Ascending aorta (tissue), 2 donors: ENCODE results near the gene NBR1. TPM values are rescaled to one million over a fixed set of nuclear protein-coding genes. Genes with fewer than 3 reads are reported as not detected.
"Not testable (repeated sequence)": the region's sequence is repeated elsewhere in the genome, so short reads cannot be mapped to it uniquely, and the experiment has no call there.

ENCODE experiments used
- DNase-seq, 2 donors: peaks; one replicate each; pipeline ENCODE4 v3.0.0-alpha.2; 2019; ENCODE audit warnings: low spot score in 2 of 2
- H3K27ac ChIP-seq, 2 donors: fragments of 200-600 bp; sonication (generic); one replicate each; pipeline ENCODE4 v1.5.1; 2016 to 2017; ENCODE audit warnings: mild to moderate bottlenecking in 1 of 2
- H3K27me3 ChIP-seq: fragments of 200-600 bp; sonication (generic); one replicate; pipeline ENCODE4 v1.5.1; 2017
- H3K36me3 ChIP-seq, 2 donors: fragments of 200-600 bp; sonication (generic); one replicate each; pipeline ENCODE4 v1.5.1; 2016
- H3K4me1 ChIP-seq, 2 donors: fragments of 200-600 bp; sonication (generic); one replicate each; pipeline ENCODE4 v1.5.1; 2016 to 2017; ENCODE audit warnings: mild to moderate bottlenecking in 1 of 2
- H3K4me3 ChIP-seq, 2 donors: fragments of 200-600 bp; sonication (generic); one replicate each; pipeline ENCODE4 v1.5.1; 2016 to 2017; ENCODE audit warnings: mild to moderate bottlenecking in 1 of 2
- H3K9me3 ChIP-seq, 2 donors: fragments of 200-600 bp; sonication (generic); one replicate each; pipeline ENCODE4 v1.5.1; 2016
- intact Hi-C: fragments of 100-400 bp; cut with DNase I; formaldehyde crosslinking; loops from one replicate; pipeline ENCODE4 v1.15.1; 2023
- total RNA-seq: library from RNA; depleted of rRNA; stranded (reverse); fragments of >200 nt; gene quantifications from one replicate; pipeline ENCODE4 v1.1.0, GENCODE V29; 2016
- TF ChIP-seq, protein P1 (sequence below), 3 experiments: fragments of 200-600 bp in 2 of 3; fragments of 450-650 bp in 1 of 3; sonication (generic) in 2 of 3; IDR thresholded peaks; one replicate each; pipeline ENCODE4 v1.5.1; 2016 to 2019; ENCODE audit warnings: antibody characterized with exemption in 3 of 3, mild to moderate bottlenecking in 1 of 3, moderate library complexity in 1 of 3

Gene NBR1
- total RNA-seq, 1 donor from 2014 or later = 45.6 TPM

DNA sequence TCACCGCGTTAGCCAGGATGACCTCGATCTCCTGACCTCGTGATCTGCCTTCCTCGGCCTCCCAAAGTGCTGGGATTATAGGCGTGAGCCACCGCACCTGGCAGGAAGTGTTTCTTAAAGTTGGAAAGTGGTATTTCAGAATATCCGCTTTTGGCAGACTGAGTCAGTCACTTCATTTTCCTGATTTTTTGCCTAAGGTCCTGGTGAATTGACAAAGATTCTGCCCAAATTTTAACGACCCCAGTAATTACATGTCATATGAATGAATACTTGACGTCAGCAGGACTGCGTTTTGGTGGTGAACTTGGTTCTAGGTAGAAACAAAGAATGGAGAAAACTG lies 41.4 kb upstream of the NBR1 start:
- Histone ChIP-seq H3K27me3 (no peaks in the 10 kb centered on the region), H3K4me3 (peak overlapping the region in 1 of 2 donors; percentile 51), H3K36me3 (peaks cover 1 to 4% of the 10 kb centered on the region in 2 donors), H3K4me1 (peaks cover 0 to 19% of the 10 kb centered on the region in 2 donors), H3K9me3 (no peaks in the 10 kb centered on the region), H3K27ac (peak overlapping the region; percentile 54 to 65)
- no peak for DNase-seq
- TF ChIP-seq, protein P1, sequence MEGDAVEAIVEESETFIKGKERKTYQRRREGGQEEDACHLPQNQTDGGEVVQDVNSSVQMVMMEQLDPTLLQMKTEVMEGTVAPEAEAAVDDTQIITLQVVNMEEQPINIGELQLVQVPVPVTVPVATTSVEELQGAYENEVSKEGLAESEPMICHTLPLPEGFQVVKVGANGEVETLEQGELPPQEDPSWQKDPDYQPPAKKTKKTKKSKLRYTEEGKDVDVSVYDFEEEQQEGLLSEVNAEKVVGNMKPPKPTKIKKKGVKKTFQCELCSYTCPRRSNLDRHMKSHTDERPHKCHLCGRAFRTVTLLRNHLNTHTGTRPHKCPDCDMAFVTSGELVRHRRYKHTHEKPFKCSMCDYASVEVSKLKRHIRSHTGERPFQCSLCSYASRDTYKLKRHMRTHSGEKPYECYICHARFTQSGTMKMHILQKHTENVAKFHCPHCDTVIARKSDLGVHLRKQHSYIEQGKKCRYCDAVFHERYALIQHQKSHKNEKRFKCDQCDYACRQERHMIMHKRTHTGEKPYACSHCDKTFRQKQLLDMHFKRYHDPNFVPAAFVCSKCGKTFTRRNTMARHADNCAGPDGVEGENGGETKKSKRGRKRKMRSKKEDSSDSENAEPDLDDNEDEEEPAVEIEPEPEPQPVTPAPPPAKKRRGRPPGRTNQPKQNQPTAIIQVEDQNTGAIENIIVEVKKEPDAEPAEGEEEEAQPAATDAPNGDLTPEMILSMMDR (IDR thresholded peaks at IDR 0.05) = no peak
- intact Hi-C loops = no loop called here

DNA sequence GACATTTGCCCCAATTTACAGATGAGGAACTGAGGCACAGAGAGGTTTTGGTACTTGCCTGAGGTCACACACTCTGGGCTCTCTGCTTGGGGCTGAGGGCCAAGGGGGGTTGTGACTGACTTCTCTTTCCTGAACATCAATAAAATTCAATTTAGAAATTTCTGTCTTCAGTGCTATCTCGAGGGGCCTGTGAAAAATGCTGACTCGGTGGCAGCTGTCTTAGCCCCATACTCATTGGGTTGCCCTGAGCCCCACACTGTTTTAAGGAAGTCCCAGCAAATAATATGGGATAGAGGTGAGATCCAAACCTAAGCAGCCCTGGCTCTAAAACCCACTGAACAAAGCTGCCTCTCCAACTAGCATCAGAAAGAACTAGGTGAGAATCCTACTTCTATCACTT lies 38.9 kb upstream of the NBR1 start:
- Histone ChIP-seq H3K27me3 (no peaks in the 10 kb centered on the region), H3K36me3 (peaks cover 4 to 5% of the 10 kb centered on the region in 2 donors), H3K4me3 (no peak overlapping the region), H3K9me3 (no peaks in the 10 kb centered on the region), H3K27ac (no peak overlapping the region), H3K4me1 (peaks cover 0 to 7% of the 10 kb centered on the region in 2 donors)
- intact Hi-C loops = no loop called here
- TF ChIP-seq, protein P1 (IDR thresholded peaks at IDR 0.05) = no peak
- no peak for DNase-seq

DNA sequence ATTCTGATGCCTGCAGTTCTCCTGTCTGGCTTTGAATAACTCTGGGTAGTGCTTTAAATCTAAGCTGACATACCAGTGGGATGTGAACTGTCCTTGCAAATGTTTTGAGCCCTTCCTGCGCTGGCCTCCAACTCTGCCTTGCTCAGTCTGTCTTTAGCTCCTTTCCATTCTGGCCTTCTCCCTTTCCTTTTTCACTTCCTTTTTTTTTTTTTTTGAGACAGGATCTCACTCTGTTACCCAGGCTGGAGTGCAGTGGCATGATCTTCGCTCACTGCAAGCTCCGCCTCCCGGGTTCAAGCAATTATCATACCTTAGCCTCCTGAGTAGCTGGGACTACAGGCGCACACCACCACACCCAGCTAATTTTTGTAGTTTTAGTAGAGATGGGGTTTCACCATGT lies 37.6 kb upstream of the NBR1 start:
- intact Hi-C loops, H3K27ac ChIP-seq, H3K27me3 ChIP-seq, H3K36me3 ChIP-seq, H3K9me3 ChIP-seq, H3K4me1 ChIP-seq, DNase-seq, H3K4me3 ChIP-seq: not testable (repeated sequence)

DNA sequence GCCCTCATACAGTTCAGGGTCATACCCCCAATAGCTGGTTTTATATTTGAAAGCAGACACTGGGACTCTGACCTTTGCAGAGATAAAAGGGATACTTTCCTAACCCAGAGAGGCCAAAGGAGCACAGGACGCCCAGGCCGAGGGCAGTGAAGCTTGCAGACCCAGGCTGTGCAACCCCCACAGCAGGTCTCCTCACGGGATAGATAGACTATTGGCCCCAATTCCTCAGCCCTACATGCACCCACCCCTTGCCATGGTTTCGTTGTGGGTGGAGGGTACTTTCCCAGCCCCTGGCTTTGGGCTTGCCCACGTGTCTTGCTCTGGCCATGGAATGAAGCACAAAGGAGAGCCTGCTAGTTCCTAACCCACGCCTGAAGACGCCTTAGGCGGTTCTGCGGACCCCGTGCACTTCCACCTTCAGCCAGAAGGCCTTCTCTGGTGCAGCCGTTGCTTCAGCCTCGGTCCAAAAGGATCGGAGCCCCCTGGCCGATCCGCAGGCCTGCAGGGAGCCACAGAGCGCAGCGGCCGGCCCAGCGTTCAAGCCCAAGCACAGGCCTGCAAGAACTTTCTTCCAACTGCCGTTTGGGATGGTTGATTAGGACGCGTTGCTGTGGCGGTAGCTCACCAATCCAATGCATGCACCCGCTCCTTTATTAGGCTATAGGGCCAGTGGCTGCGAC lies 36.1 kb upstream of the NBR1 start:
- Histone ChIP-seq H3K4me3 (no peak overlapping the region), H3K9me3 (no peaks in the 10 kb centered on the region), H3K27ac (no peak overlapping the region), H3K4me1 (no peaks in the 10 kb centered on the region), H3K27me3 (no peaks in the 10 kb centered on the region), H3K36me3 (peaks cover 4 to 5% of the 10 kb centered on the region in 2 donors)
- DNase-seq = no peak
- intact Hi-C loops = no loop called here
- TF ChIP-seq, protein P1 (IDR thresholded peaks at IDR 0.05) = no peak

DNA sequence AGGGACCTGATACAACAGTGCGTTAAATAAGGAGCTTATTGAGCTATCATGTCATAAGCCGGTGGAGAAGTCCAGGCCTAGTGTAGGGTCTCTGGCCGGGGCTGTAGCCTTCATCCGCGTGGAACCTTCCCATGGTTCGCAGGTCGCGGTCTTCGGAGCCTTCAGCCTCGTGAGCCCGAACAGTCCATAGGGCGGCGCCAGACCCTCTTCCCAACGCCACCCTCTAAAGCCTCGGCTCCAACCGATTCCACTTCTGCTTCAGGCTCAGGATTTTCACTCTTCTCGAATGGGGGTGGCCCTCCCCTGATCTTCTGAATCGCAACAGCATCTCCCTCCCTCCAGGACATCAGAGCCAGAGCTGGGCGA lies 35.6 kb upstream of the NBR1 start:
- H3K27me3 ChIP-seq = no peaks in the 10 kb centered on the region
- intact Hi-C loops = no loop called here
- no peak for DNase-seq
- no peaks in the 10 kb centered on the region for H3K4me1 ChIP-seq
- TF ChIP-seq, protein P1 (IDR thresholded peaks at IDR 0.05) = no peak
- no peak overlapping the region for H3K27ac ChIP-seq
- peaks cover 4 to 5% of the 10 kb centered on the region in 2 donors for H3K36me3 ChIP-seq
- no peaks in the 10 kb centered on the region for H3K9me3 ChIP-seq
- H3K4me3 ChIP-seq = no peak overlapping the region

DNA sequence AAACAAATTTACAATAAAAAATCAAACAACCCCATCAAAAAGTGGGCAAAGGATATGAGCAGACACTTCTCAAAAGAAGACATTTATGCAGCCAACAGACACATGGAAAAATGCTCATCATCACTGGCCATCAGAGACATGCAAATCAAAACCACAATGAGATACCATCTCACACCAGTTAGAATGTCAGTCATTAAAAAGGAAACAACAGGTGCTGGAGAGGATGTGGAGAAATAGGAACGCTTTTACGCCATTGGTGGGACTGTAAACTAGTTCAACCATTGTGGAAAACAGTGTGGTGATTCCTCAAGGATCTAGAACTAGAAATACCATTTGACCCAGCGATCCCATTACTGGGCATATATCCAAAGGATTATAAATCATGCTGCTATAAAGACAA lies 34.4 kb upstream of the NBR1 start:
- H3K9me3 ChIP-seq, intact Hi-C loops, H3K4me3 ChIP-seq, H3K27me3 ChIP-seq, H3K4me1 ChIP-seq, DNase-seq, H3K36me3 ChIP-seq, H3K27ac ChIP-seq: not testable (repeated sequence)

DNA sequence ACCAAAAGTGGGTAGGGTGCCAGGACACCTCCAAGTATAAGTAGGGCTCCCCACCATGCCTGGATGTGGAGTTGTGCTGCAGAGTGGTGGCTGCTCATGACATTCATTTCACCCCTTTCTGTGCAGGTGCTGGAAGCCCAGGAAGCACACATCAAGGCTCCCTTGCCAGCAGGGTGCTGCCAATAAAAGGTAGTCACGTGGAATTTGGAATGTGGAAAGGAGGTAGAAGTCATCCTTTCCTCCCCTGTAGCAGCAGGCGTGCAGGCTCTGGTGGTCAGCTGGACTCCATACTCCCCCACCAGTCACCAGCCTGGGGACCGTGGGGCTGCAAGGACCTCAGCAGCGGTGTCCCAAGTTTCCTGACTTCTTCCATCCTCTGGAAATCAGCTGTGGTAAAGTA lies 32.5 kb upstream of the NBR1 start:
- H3K4me1 ChIP-seq, H3K9me3 ChIP-seq, H3K27ac ChIP-seq, H3K4me3 ChIP-seq, H3K36me3 ChIP-seq, intact Hi-C loops, H3K27me3 ChIP-seq, DNase-seq: not testable (repeated sequence)
